ENCODE results near the gene GNAQ.

The GNAQ gene

GRCh38 chr9:78044886-78045285 is 13.3 kb upstream of the GNAQ start:
- Histone ChIP-seq H3K27me3 (ENCODE audit: control insufficient read depth, insufficient read depth, low read length) (no peaks in the 10 kb centered on the region), H3K27ac (ENCODE audit: low read depth, low read length) (no peak overlapping the region), H3K4me3 (ENCODE audit: low read length) (no peak overlapping the region), H3K9ac (ENCODE audit: low read length) (no peak overlapping the region), H3K4me1 (ENCODE audit: control insufficient read depth, insufficient read depth, low read length) (no peaks in the 10 kb centered on the region), H3K36me3 (ENCODE audit: control insufficient read depth, insufficient read depth, low read length) (no peaks in the 10 kb centered on the region)

- H3K27me3 ChIP-seq (ENCODE audit: control insufficient read depth, insufficient read depth, low read length): no peaks in the 10 kb centered on the region
- no peaks in the 10 kb centered on the region for H3K36me3 ChIP-seq (ENCODE audit: control insufficient read depth, insufficient read depth, low read length)
- no peaks in the 10 kb centered on the region for H3K4me1 ChIP-seq (ENCODE audit: control insufficient read depth, insufficient read depth, low read length)
- no peak overlapping the region for H3K27ac ChIP-seq (ENCODE audit: low read depth, low read length)
- no peak overlapping the region for H3K9ac ChIP-seq (ENCODE audit: low read length)
- H3K4me3 ChIP-seq (ENCODE audit: low read length): no peak overlapping the region
Observed at GRCh38 chr9:78044189-78044588, 12.6 kb upstream of the GNAQ start.

DNA sequence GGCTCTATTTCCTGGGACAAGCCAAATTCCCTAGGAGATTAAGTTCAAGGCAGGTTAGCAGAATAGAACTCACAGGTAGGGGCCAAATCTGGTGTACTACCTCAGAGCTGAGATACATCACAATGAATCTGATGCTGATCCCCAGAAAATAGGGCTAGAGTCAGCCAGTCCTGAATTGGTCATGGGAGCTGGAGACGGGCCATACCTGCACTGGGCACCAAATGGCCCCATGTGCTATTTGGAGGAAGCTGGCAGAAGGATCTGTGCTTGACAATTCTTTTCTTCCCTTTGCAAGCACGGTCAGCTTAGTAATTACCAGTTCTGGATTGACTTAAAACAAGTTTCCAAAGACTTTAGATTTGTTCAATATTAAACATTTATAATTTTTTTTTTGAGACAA is 10.4 kb upstream of the GNAQ start:
- H3K4me3 ChIP-seq (ENCODE audit: low read length): no peak overlapping the region
- no peaks in the 10 kb centered on the region for H3K4me1 ChIP-seq (ENCODE audit: control insufficient read depth, insufficient read depth, low read length)
- H3K36me3 ChIP-seq (ENCODE audit: control insufficient read depth, insufficient read depth, low read length): no peaks in the 10 kb centered on the region
- H3K27me3 ChIP-seq (ENCODE audit: control insufficient read depth, insufficient read depth, low read length): no peaks in the 10 kb centered on the region
- H3K27ac ChIP-seq (ENCODE audit: low read depth, low read length): no peak overlapping the region
- H3K9ac ChIP-seq (ENCODE audit: low read length): no peak overlapping the region

DNA sequence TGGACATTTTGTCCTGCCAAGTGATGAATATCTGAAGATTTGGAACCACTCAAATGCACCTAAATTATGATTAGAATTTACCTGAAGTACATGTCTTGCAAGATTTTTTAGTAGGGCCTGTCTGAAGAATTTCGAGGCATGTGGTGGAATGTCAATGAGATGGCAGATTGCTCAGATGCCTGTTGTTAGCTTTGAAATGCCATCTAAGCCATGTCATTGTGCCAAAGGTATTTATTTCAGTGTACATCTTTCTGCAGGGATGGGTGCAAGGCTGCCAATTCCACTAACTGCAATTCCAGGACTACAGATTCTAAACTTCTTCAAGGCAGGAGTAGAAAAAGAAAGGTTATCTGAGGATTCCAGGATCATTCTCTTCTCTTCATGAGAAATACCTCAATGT is 9.1 kb upstream of the GNAQ start:
- Histone ChIP-seq H3K36me3 (ENCODE audit: control insufficient read depth, insufficient read depth, low read length) (no peaks in the 10 kb centered on the region), H3K27ac (ENCODE audit: low read depth, low read length) (no peak overlapping the region), H3K4me1 (ENCODE audit: control insufficient read depth, insufficient read depth, low read length) (peaks cover under 1% of the 10 kb centered on the region), H3K4me3 (ENCODE audit: low read length) (no peak overlapping the region), H3K27me3 (ENCODE audit: control insufficient read depth, insufficient read depth, low read length) (no peaks in the 10 kb centered on the region), H3K9ac (ENCODE audit: low read length) (no peak overlapping the region)

DNA sequence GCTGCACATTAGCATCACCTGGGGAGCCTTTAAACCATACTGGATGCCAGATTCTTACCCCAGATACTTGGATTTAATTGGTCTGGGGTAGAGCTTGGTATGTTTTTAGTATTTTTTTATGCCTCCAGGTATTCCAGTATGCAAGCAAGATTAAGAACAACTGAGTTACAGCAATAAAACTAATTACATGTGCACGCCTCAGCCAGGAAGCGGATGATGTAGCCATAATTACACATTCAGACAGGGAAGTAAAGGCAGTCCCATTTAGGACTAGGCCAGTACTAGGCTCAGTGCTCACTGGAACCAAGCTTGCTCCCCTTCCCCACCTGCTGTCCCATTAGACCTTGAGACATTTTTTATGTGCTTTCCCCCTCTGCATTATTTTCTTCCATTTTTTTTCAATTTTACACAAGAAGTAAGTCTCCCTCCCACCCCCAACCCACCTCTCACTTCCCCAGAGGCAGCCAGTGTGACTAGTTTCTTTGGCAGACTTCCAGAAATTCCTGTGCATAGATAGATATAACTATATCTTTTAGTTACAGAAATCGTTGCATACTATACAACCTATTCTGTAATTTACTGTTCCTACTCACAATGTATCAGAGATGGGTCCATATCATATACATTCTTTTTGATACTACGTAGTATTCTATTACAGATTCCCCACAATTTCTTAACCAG is 7.1 kb upstream of the GNAQ start:
- H3K36me3 ChIP-seq (ENCODE audit: control insufficient read depth, insufficient read depth, low read length): no peaks in the 10 kb centered on the region
- peaks cover 11% of the 10 kb centered on the region for H3K4me1 ChIP-seq (ENCODE audit: control insufficient read depth, insufficient read depth, low read length)
- no peak overlapping the region for H3K27ac ChIP-seq (ENCODE audit: low read depth, low read length)
- H3K9ac ChIP-seq (ENCODE audit: low read length): no peak overlapping the region
- H3K4me3 ChIP-seq (ENCODE audit: low read length): no peak overlapping the region
- H3K27me3 ChIP-seq (ENCODE audit: control insufficient read depth, insufficient read depth, low read length): no peaks in the 10 kb centered on the region

DNA sequence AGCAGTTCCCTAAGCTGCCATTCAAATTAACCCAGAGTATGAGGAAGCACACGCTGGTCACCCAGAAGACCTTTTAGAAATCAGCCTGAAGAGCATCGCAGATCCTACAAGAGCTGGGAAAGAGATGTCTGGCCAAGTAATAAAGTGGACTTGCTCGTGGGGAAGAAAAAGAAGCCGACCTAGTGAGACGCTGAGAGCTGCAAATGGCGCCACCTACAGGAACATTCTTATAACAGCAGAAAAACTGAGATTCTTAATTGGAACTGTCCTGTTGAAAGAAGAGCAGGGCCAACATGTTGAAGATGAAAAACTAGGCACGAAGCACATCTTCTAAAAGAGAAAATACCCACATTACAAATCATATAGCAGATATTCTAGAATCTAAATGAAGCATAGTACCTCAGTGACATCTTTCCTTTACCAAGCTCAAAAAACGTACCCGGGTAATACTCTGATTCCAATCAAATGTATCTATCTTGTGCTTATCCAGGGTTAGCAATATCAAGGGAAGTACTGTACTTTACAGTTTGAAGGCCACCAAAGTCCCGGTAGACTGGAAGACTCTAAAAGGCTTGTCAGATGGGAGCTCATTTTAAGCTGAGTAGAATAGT is 3.9 kb upstream of the GNAQ start:
- Histone ChIP-seq H3K4me1 (ENCODE audit: control insufficient read depth, insufficient read depth, low read length) (peaks cover 14% of the 10 kb centered on the region), H3K27ac (ENCODE audit: low read depth, low read length) (peak overlapping the region; percentile 57), H3K4me3 (ENCODE audit: low read length) (peak overlapping the region; percentile 33), H3K36me3 (ENCODE audit: control insufficient read depth, insufficient read depth, low read length) (no peaks in the 10 kb centered on the region), H3K27me3 (ENCODE audit: control insufficient read depth, insufficient read depth, low read length) (no peaks in the 10 kb centered on the region), H3K9ac (ENCODE audit: low read length) (no peak overlapping the region)

DNA sequence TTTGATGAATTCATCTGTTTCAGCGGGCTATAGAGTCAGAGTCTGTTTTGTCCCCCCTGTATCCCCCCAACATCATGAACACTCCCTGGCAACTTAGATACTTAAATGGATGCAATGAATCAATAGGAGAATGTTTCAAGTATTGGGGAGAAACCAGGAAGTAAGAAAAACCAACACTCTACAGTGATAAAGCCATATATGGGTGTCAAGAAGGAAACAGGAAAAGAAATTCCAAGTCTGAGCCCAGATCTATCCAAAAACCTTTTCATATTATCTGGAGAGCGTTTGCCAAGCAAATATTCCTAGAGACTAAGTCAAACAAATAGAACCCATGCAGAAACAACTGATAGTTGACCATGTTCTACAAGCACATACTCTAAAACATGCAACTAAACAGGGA is 2.3 kb upstream of the GNAQ start:
- H3K9ac ChIP-seq (ENCODE audit: low read length): no peak overlapping the region
- no peak overlapping the region for H3K4me3 ChIP-seq (ENCODE audit: low read length)
- peaks cover 14% of the 10 kb centered on the region for H3K4me1 ChIP-seq (ENCODE audit: control insufficient read depth, insufficient read depth, low read length)
- no peaks in the 10 kb centered on the region for H3K27me3 ChIP-seq (ENCODE audit: control insufficient read depth, insufficient read depth, low read length)
- H3K36me3 ChIP-seq (ENCODE audit: control insufficient read depth, insufficient read depth, low read length): no peaks in the 10 kb centered on the region
- H3K27ac ChIP-seq (ENCODE audit: low read depth, low read length): no peak overlapping the region

DNA sequence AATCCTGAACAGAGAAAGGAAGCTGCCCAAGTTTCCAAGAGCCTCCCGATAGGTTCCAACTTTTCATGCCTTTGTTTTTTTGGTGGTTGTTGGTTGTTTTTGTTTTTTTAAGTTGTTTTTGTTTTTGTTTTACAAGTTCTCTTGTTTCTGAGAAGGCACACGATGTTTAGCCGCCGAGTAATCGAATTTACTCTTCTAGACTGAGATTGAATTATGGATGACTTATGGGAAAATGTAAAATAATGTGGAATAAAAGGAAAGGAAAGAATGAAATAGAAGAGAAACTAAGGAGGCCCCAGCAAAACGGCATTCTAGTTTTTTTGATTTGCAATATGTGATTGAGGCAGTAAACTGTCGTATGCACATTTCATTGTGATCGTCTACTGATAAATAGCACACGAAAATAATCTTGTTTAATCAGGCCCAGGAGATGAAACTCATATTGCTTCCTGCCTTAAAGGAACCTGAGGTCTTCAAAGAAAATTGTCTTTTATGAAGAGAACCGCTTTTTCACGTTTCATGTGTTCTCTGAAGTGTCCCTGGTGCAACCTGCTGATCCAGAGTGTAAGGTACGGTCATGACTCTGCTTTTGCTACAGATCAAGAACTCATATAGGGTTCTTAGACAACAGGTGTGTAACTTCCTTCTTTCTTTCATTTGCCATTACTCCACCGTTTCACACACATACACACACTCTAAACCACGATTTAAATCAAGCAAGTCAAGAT is 1.3 kb upstream of the GNAQ start:
- Histone ChIP-seq H3K36me3 (ENCODE audit: control insufficient read depth, insufficient read depth, low read length) (no peaks in the 10 kb centered on the region), H3K27me3 (ENCODE audit: control insufficient read depth, insufficient read depth, low read length) (no peaks in the 10 kb centered on the region), H3K27ac (ENCODE audit: low read depth, low read length) (peak overlapping the region; percentile 88), H3K4me3 (ENCODE audit: low read length) (peak overlapping the region; percentile 80), H3K4me1 (ENCODE audit: control insufficient read depth, insufficient read depth, low read length) (peaks cover 14% of the 10 kb centered on the region), H3K9ac (ENCODE audit: low read length) (peak overlapping the region; percentile 42)

DNA sequence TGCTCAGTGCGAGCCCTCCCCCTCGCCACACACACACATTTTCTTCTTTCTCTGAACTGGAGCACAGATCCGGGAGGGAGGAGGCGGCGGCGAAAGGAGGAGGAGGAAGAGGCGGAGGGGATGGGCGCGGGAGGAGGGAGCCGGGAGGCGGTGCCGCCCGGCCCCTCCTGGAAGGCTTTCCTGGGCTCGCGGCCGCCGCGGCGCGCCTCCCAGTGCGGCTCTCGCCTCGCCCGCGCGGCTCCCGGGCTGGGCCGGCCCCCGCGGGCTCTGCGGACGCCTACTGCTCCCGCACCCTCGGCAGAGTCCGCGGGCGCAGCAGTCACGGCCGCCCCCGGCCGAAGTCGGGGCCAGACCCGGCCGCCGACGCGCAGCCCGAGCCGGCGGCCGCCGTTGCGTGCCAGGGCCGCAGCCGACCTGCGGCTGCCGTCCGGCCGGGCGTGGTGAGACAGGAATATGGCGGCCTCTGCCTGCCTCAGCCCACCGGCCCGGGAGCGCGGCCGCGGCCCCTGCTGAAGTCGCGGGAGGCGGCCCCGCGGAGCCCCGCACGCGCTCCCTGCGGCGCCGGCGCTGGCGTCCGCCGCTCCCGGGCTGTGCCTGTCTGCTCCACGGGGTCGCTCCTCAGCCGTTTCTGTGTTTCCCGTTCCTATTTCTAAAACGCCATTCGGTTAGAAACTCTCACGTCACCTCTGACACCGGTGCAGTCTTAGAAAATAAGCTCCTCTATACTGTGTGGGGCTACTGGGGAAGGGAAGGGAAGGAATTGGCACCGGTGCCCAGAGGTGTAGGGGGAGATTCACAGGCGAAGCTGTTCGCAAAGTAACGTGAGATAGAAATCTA is 500 bp upstream of the GNAQ start:
- H3K4me3 ChIP-seq (ENCODE audit: low read length): peak overlapping the region; percentile 80
- H3K4me1 ChIP-seq (ENCODE audit: control insufficient read depth, insufficient read depth, low read length): peaks cover 18% of the 10 kb centered on the region
- H3K27ac ChIP-seq (ENCODE audit: low read depth, low read length): peak overlapping the region; percentile 88
- H3K36me3 ChIP-seq (ENCODE audit: control insufficient read depth, insufficient read depth, low read length): no peaks in the 10 kb centered on the region
- H3K27me3 ChIP-seq (ENCODE audit: control insufficient read depth, insufficient read depth, low read length): no peaks in the 10 kb centered on the region
- H3K9ac ChIP-seq (ENCODE audit: low read length): peak overlapping the region; percentile 42

GRCh38 chr9:78030553-78031443 is 813 bp downstream of the GNAQ start:
- H3K27ac ChIP-seq (ENCODE audit: low read depth, low read length): peak overlapping the region; percentile 71
- H3K4me1 ChIP-seq (ENCODE audit: control insufficient read depth, insufficient read depth, low read length): peaks cover 27% of the 10 kb centered on the region
- peak overlapping the region; percentile 71 for H3K4me3 ChIP-seq (ENCODE audit: low read length)

DNA sequence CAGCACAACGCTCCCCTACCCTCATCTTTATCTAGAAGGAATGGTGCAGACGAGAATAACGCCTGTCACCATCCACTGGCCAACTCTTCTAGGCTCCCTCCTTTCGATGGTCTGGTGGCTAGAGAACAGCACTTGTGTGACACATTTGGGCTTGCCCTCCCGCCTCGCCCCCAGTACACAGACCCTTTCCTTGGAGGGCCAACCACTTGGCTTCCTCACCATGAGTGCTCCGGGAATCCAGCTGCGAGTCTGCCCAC is 1.4 kb downstream of the GNAQ start:
- H3K9ac ChIP-seq (ENCODE audit: low read length): peak overlapping the region; percentile 17
- H3K27me3 ChIP-seq (ENCODE audit: control insufficient read depth, insufficient read depth, low read length): no peaks in the 10 kb centered on the region
- peak overlapping the region; percentile 71 for H3K27ac ChIP-seq (ENCODE audit: low read depth, low read length)
- no peaks in the 10 kb centered on the region for H3K36me3 ChIP-seq (ENCODE audit: control insufficient read depth, insufficient read depth, low read length)
- H3K4me3 ChIP-seq (ENCODE audit: low read length): peak overlapping the region; percentile 71
- peaks cover 21% of the 10 kb centered on the region for H3K4me1 ChIP-seq (ENCODE audit: control insufficient read depth, insufficient read depth, low read length)

More at GRCh38 chr9:78030553-78031443, 813 bp downstream of the GNAQ start:
- H3K9ac ChIP-seq (ENCODE audit: low read length): peak overlapping the region; percentile 47
- H3K36me3 ChIP-seq (ENCODE audit: control insufficient read depth, insufficient read depth, low read length): no peaks in the 10 kb centered on the region
- H3K27me3 ChIP-seq (ENCODE audit: control insufficient read depth, insufficient read depth, low read length): no peaks in the 10 kb centered on the region
